NCI-H146 treated with DMSO at 0.1 percent for 48 hours (cell line): Measurements from ENCODE around the gene KRTAP4-6.
"Not testable (repeated sequence)": the region's sequence is repeated elsewhere in the genome, so short reads cannot be mapped to it uniquely, and the experiment has no call there.

Source experiments
- DNase-seq: peaks from one replicate; lab custom pipeline; 2025; ENCODE audit not compliant: unreplicated experiment; lab: John Stamatoyannopoulos, UW

The KRTAP4-6 gene

GRCh38 chr17:41107941-41108450, 32.3 kb downstream of the KRTAP4-6 start:
- DNase-seq: no peak

GRCh38 chr17:41105347-41105746, 35.0 kb downstream of the KRTAP4-6 start, which contains the start of gene KRTAP4-9:
TSS of gene KRTAP4-9 (plus strand) at chr17:41105389. CDS start at chr17:41105389, 0 bp downstream.
- not testable (repeated sequence) for DNase-seq

GRCh38 chr17:41104386-41105038, 35.8 kb downstream of the KRTAP4-6 start:
- not testable (repeated sequence) for DNase-seq

- DNase-seq: no peak
Observed at GRCh38 chr17:41103896-41104295, 36.4 kb downstream of the KRTAP4-6 start.

GRCh38 chr17:41101586-41102259, 38.6 kb downstream of the KRTAP4-6 start, which contains the start of gene KRTAP4-16:
TSS of gene KRTAP4-16 (minus strand) at chr17:41102209. CDS start at chr17:41102209, 0 bp downstream.
- no peak for DNase-seq

- DNase-seq: not testable (repeated sequence)
Observed at GRCh38 chr17:41099682-41100480, 40.5 kb downstream of the KRTAP4-6 start.

GRCh38 chr17:41098481-41098880, 41.9 kb downstream of the KRTAP4-6 start:
- no peak for DNase-seq

GRCh38 chr17:41098042-41098441, 42.3 kb downstream of the KRTAP4-6 start, which contains the start of gene KRTAP4-8:
TSS of gene KRTAP4-8 (minus strand) at chr17:41098142. CDS start at chr17:41098084, 58 bp downstream.
- DNase-seq: no peak

GRCh38 chr17:41096055-41096454, 44.3 kb downstream of the KRTAP4-6 start:
- DNase-seq: no peak
